GM21447 (cell line): ENCODE results near the gene NTN1.
"Not testable (repeated sequence)": the region's sequence is repeated elsewhere in the genome, so short reads cannot be mapped to it uniquely, and the experiment has no call there.

Experiments used
- ATAC-seq: cut with Tn5 transposase; IDR thresholded peaks from one replicate; pipeline ENCODE4 v1.9.1; 2021; ENCODE audit not compliant: unreplicated experiment

NTN1 gene

DNA sequence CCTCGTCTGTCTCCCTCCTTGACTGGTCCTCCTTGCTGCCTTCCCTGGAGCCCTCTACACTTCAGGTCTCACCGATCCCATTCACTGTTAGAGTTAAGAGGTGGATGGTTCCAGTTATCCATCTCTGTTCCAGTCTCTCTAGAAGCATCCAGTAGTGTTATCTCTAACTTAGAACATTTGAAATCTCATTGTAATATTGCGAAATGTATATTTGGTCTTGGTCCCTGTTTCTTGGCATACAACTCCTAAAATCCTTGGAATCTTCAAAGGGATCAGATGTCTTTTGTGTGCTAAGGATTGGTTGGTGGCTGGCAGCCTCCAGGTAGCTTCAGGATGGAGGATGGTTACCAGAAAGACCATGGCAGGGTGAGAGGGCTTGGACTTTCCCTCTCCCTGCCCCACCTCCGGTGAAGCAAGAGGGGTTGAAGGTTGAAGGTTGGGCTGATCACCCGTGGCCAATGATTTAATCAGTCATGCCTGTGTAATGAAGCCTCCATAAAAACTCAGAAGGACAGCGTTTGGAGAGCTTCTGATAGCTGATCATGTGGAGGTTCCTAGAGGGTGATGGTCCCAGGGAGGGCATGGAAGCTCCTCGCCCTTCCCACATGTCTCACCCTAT is 59.1 kb downstream of the NTN1 start:
- ATAC-seq, result no peak

DNA sequence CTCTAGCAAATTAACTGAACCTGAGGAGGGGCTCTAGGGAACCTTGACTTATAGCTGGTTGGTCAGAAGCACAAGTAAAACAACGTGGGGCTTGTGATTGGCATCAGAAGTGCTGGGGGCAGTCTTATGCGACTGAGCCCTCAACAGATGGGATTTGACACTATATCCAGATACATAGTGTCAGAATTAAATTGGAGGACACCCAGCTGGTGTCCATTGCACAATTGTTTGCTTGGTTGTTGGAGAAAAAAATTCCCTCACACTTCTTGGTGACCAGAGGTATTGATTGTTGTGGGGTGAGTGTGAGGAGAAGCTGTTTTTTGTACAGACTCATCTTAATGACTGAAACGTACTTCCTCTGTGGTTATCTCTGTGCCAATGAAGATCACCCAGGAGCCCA is 59.7 kb downstream of the NTN1 start:
- ATAC-seq, result no peak

DNA sequence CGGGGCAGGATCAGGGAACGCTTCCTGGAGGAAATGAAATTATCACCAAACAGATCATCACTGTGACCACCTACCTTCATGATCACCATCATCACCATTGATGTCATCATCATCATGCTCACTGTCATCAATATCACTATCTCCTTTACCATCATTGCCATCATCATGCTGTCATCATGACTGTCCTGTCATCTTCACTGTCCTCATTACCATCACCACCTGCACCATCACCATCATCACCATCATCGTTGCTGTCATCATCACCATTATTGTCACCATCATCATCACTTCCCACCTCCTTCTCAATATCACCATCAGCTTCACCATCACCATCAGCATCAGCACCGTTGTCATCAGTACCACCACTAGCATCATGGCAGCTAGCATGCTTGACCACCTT is 65.3 kb downstream of the NTN1 start:
- ATAC-seq, result no peak

DNA sequence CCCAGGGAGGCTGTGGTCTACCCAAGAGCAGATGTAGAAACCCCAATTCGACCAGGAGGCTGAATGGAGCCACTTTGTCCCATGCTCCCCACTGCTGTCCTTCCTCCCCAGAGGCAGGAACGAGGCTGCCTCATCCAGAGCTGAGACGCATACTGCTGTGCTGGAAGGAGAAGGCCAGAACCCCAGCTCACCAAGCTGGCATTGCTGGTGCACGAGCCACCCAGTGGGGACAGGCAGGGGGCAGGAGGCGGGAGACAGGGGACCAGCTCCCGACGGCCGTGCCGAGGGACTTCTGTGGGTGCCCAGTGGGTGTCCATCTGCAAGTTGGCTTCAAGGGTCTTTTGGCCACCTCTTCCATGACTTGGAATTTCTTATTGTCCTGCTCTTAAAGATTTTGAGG is 66.6 kb downstream of the NTN1 start:
- no peak for ATAC-seq

DNA sequence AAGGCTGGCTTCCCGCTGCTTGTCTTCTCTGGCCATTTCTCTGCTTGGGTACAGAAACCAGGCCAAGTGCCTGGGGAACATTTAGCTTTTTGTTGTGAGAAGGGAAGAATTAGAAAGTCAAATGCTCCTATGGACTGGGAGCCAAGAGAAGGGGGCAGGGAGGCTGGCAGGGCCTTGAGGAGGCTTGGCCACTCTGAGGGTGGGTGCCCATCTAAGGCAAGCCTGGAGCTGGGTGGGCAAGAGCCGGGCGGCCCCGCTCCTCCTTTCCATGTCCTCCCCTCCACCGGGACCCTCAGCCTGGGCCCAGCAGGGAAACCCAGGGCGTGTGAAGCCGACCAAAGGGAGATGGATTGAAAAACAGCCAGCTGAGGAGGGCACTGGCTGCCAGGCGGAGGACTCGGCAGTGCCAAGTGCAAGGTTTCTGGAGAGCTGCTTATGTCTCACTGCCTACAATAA is 69.4 kb downstream of the NTN1 start:
- ATAC-seq, result no peak

DNA sequence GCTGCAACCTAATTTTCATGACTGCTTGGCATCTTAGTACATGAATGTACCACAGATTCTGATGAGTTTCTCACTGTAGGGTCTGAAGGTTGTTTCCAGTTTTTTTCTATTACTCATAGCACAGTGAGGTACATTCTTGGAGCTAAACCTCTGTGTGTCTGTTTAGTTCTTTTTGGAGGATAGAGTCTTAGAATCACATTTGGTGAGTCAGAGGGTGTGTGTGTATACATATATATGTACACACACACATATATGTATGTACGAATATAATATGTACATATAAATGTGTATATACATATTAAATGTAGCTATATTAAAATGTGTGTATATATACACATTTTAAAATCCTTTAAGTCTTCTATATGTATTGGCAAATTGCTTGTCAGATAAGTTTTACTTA is 72.9 kb downstream of the NTN1 start:
- ATAC-seq, result no peak

DNA sequence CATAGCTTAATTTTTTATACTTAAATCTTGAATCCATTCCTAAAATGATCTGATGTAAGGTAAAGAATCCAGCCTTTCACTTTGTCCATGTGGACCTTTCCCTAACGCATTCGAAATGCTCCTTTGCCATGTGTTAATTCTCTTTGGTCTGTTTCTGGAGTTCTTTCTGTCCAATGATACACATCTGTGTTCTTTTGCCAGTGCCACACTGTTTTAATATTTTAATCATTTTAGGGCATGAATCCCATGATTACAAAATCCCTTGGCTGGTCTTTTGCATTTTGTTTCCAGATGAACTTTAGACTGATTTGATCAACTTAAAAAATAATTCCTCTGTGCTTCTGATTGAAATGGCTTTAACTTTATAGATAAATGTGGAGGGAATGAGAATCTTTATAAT is 74.1 kb downstream of the NTN1 start:
- no peak for ATAC-seq

DNA sequence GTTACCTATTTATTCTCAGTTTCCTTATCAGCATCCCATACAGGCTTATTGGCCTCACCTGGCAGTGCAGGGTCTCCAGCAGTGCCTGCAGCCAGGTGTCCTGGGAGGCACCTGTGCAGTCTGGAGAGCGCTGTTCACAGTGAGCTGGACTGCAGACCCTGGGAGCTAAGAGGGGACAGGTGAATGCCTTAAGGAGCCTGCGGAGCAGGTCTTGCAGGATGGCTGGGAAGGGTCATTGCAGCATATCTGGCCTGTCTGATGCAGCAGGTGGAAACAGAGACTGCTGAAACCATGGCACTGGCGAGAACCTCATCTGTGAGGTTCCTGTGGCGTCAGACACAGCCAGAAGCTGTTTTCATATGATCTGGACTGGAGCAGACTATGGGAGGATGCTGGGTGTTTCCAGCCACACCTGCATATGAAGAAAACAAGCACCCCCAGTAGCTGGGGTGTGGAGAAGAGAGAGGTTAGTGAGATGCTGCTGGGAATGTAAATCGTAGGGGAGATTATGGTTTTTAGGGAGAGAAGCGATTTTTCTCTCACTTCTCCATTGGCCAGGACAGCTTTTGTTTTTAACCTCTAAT is 77.0 kb downstream of the NTN1 start:
- ATAC-seq, result no peak

DNA sequence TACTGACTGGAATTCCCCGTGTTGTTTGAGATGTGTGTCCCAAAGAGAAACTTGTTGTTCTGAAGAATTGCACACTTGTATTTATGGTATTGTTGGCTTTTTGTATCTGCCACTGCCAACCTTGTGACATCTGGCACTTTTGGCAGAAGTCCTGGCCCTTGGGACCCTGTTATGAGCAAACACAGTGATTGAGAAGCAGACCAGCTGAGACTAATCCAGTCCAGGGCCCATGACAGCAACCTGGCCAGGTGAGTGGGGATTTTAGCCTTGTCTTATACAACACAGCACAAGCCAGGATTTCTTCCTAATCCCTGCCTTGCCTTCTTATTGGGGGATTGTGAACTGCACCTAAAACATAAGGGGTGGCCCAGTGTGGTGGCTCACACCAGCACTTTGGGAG is 80.0 kb downstream of the NTN1 start:
- ATAC-seq, result no peak

DNA sequence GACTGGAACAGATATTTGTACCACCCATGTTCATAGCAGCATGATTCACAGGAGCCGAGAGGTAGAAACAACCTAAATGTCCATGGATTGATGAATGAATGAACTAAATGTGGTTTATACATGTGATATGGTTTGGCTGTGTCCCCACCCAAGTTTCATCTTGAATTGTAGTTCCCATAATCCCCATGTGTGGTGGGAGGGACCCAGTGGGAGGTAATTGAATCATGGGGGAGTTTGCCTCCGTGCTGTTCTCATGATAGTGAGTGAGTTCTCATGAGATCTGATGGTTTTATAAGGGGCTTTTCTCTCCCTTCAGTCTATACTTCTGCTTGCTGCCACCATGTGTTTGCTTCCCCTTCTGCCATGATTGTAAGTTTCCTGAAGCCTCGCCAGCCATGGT is 81.9 kb downstream of the NTN1 start:
- not testable (repeated sequence) for ATAC-seq

DNA sequence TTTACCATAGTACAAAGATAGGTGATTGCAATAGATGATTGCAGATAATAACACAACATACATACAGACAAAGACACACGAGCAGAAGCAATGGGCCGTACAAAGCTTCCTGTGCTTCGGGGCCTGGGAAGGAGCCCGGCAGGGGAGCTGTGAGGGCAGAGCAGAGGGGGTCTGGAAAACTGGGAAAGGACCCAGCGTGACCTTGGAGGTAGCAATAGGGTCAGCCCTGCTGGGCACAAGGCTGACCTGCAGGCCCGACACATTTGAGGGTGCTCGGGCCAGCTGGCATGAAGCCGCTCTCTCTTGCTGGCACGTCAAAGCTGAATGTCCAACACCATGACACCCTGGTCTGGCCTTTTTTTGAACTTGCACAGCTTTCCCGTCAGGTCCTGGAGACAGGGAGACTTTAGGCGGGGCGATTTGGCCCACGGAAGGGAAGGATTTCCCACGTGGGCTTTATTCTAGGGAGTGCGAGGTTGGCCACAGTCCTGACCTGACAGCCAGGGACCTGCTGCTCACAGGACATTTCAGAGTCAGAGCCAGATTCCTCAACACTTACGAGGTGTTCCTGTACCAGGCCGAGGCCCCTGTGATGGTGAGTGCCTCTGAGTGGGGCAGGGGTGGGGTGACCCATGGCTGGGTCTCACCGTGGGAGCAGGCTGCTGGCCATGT is 83.2 kb downstream of the NTN1 start:
- no peak for ATAC-seq

DNA sequence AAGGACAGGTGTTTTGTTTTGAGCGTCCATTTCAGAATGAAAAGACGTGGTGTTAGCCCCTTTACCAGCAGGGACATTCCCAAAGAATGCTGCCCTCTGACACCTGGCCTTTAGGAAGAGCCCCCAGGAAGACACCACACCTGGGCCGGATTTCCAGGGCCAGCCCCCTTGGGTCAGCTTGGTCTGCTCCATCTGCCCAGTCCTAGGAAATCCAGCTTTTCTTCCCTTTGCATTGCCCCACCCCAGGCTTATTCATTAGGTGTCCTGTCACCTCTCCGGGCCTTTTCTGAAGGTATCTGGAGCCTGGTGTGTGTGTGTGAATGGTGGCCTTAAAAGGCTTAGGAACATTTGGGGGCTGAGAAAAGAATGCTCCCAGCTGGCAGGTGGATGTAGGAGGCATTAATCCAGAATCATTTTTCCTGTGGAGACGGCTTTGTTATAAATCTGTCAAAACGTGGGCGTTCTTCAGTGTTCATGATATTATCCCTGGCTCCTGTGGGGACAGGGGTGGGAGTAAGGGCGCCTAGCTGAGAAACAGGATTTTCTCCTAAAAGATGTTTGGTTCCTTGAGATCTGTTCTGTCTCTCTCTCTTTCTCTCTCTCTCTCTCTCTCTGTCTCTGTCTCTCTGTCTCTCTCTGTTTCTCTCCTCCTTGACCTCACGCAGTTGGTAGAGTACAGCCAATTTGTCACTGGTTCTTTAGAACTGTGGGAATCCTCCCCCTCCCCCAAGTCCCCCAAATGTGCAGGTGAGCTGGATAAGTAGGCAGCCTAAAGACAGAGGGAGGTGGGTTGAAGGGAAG is 84.0 kb downstream of the NTN1 start:
- no peak for ATAC-seq

DNA sequence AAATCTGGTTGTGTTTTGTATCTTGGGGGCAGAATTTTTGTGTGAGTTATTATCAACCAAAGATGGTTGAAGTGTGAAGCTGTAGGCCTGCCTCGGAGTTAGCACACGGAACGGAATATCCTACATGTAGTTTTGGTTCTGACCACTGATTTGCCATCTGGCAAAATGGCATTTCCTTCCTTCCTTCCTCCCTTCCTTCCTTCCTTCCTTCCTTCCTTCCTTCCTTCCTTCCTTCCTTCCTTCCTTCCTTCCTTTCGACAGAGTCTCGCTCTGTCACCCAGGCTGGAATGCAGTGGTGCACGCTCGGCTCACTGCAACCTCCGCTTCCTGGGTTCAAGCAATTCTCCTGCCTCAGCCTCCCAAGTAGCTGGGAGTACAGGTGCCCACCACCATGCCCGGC is 85.0 kb downstream of the NTN1 start:
- ATAC-seq, result not testable (repeated sequence)

DNA sequence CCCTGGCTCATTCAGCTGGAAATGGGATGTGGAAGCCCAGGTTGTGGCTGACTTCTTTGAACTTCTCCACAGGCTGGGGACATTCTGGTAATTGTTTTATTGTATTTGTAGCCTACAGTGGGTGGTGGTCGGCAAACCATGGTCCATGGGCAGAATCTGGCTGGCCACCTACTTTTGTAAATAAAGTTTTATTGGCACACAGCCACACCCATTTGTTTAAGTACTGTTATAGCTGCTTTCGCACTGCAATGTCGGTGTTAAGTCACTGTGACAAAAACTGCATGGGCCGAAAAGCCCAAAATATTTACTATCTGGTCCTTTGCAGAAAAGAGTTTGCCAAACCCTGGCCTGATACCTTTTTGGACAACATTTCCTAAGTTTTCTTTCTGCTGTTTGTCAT is 86.2 kb downstream of the NTN1 start:
- no peak for ATAC-seq

DNA sequence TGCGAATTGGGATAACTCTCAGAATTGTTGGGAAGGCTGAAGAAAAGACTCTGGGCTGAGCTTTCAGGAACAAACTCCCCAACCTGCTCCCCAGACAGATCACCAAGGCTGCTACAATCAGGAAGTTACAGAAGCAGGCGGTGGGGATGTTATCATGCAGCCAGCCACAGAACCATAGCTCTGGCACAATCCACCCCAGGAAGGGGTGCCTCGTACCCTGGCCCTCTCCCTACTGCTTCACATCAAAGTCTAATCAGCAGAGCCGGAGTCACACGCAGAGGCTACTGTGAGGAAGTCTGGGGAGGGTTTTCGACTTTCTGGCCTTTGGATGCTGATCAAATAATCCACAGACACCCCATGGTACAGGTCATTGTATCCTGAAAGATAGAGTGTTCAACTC is 86.8 kb downstream of the NTN1 start:
- ATAC-seq, result no peak

DNA sequence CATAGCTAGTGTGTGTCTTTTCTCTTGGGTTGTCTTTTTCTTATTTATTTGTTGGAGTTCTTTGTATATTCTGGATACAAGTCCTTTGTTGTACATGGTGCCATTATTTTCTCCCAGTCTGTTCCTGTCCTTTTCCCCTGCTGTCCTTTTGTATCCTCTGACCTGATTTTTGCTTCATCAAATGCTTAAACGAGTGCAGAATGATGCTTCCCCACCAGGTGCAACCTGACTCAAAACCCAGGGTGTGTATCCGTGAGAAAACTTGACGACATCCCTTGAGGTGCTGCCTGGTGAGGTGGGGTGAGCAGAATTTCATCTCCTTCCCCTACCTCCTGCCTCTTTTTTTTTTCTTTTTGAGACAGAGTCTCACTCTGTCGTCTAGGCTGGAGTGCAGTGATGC is 88.6 kb downstream of the NTN1 start:
- ATAC-seq, result no peak

DNA sequence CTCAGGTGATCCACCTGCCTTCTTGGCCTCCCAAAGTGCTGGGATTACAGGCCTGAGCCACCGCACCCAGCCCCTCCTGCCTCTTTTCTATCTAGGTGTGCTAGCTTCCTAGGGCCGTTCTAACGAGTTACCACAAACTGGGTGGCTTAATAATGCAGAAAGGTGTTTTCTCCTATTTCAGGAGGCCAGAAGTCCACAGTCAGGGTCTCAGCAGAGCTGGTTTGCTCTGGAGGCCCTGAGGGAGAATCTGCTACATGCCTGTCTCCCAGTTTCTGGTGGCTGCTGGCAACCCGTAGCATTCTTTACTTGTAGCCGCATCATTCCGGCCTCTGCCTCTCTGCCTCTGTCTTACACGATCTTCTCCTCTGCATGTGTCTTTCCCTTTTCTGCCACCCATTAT is 89.2 kb downstream of the NTN1 start:
- no peak for ATAC-seq

DNA sequence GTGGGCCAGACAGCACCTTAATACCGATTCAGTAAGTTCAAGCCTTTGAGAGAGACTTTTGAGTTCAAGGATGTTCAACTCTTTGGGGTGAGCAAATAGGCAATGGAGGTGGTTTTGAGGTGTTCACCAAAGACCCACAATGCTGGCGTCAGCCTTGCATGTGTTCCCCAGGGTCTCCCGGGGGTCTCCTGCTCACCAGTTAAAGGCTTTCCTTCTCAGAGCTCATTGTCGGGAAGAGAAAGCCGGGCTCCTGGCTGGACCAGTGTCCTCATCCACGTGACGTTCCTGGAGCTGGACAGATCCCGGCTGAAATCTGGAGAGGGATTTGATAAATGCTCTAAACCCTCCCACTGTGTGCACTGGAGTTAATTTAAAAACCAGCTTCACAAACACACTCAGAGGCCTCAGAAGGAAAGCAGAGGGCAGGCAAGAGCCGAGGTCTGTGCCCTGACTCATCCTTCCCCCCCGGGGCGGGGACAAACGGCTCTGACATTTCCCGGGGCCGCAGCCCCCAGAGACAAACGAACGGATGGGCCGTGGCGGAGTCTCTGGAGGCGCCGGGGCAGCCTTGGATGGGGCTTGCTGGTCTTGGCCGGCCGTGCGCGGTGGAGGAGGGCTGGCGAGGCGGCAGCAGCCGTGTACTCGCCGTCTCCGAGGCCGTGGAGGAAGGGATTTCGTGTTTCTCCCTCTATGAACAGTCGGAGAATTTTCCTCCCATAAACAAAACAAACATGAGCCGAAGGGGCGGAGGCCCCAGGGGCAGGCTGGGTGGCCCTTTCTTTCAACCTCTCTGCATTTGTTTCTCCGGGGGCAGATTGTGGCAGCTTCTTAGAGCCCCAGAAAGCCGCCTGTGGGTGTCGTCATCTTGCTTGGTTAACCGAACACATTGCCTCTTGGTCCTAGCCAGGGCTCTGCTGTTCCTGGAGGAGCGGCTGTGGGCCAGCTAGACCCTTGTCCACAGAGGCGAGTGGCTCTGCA is 94.2 kb downstream of the NTN1 start:
- no peak for ATAC-seq

DNA sequence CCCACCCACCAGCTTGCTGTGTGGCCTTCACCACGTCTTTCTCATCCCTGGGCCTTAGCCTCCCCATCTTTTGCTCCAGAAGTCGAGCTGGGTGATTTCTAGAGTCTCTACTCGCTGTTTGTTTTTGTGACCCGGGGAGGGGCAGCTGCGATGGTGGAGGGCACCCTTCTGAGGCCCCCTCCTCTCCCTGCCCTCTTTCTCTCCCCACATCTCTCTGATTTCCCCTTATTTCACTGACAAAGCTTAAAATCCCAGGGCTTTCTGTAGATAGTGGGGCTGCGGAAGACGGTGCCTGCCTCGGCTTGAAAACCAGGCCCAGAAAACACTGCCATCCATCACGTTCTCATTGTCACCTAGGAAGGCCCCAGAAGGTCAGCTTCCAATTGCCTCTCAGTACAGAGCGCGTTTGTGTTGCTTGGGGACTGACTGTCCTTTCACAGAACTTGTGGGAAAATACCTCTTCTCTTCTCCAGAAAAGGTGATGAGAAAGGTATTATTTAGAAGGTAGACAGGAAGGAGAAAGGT is 95.1 kb downstream of the NTN1 start:
- no peak for ATAC-seq

DNA sequence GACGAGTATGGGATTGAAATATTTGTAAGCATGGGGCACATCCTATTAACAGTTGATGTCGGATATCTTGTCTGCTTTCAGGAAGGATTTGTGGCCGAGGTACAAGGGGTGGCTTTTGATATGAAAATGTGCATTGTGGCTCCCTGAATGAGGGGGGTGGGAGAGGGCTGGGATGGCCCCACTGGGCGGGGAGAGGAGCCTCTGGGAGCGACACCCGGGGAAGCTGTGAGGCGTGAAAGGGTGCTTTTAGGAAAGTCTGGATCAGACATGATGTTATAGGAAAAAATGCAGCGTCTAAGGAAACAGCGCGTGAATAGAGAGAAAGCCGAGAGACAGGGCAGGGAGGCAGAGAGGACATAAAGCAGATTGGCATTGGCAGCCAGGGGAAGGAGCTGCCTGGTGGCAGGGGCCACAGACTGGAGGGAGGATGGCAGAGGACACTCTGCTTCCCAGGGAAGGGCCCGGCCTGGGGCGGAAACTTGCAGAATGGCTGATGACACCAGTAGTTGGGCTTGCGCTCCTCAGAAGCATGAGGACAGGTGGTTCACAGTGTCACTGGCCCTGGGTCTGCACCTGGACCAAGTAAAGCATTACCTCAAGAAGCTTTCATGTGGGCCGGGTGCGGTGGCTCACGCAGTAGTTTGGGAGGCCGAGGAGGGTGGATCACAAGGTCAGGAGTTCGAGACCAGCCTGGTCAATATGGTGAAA is 95.7 kb downstream of the NTN1 start:
- no peak for ATAC-seq
